A673 (cell line): ENCODE results near the gene COL5A3.

Experiments used
- CTCF ChIP-seq: fragments of 300-800, 200-600 bp; sonication (generic); conservative IDR thresholded peaks from 2 replicates; pipeline ENCODE4 v1.5.1; 2017; ENCODE audit warnings: low read depth, mild to moderate bottlenecking, antibody characterized with exemption, low read length, moderate library complexity, mixed read lengths
- EZH2 ChIP-seq: fragments of 200-600 bp; sonication (generic); IDR thresholded peaks from 2 replicates; pipeline ENCODE4 v1.6.1; 2017; ENCODE audit warnings: borderline replicate concordance, low read depth, mild to moderate bottlenecking, mixed read lengths, antibody characterized with exemption, low read length; ENCODE audit not compliant: poor library complexity, severe bottlenecking

- TF ChIP-seq CTCF: no peak
- TF ChIP-seq EZH2: no peak
These were observed 74.6 kb downstream of the COL5A3 start for GRCh38 chr19:9935506-9936325.
